GM18858 (cell line): ENCODE results near the gene ATF3.
A peak's percentile ranks its signal among the peaks of the same experiment; 100 is the strongest.
"Not testable (repeated sequence)": the region's sequence is repeated elsewhere in the genome, so short reads cannot be mapped to it uniquely, and the experiment has no call there.

Experiments
- ATAC-seq: cut with Tn5 transposase; IDR thresholded peaks from one replicate; pipeline ENCODE4 v1.9.1; 2021; ENCODE audit not compliant: unreplicated experiment

ATF3 gene

GRCh38 chr1:212649020-212649419 is 40.5 kb downstream of the ATF3 start:
- no peak for ATAC-seq

DNA sequence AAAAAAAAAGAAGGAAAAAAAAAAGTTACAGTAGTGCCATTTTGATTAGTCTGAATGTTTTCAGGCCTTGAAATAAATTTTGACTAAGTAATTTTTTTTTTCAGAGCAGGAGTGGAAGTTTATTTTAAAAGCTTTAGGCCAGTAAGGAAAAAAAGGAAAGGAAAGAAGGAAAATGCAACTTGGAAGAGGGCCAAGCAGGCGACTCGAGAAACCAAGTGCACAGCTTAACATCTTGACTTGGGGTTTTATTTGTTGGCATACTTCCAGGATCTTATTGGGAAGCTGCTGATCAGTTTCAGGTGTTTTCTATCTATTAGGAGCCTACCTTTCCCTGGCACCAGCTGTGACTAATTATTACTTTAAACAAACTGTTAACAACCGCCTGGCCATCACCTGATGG is 41.7 kb downstream of the ATF3 start:
- no peak for ATAC-seq

GRCh38 chr1:212651521-212651920 is 43.0 kb downstream of the ATF3 start:
- no peak for ATAC-seq

DNA sequence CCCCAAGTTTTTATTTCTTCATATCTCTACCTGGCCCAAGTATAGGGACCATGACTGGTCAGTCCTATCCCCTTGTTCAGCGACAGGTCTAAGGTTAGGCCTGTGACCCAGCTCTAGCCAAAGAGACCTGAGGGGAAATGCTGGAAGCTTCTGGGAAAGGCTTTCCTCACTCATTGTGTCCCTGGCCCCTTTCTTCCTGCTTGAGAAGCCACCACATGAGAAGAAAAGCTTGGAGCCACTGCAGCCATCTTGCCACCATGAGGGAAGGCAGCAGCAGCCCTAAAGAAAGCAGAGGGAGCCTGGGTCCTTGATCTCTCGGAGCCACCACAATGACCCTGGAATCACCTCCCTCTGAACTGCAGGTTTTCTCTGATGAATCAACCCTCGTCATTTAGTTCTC is 43.4 kb downstream of the ATF3 start:
- no peak for ATAC-seq

DNA sequence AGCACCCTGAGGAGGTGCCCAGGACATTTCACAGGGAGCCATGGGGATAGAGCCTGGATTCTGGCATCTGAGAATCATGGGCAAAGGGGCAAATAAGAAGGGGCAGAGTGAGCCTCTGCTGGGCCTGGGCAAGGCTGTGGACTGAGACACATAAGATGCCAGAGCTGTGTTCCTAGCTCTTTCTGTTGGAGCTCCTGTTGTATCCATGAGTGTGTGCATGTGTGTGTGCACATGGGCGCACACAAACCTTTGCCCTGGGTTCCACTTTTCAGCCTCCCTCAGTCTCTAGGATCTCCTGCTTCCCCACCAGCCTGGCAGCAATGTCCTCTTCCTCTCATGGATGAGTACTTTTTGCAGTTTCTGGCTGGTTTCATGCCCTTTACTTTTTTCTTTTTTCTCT is 44.0 kb downstream of the ATF3 start:
- no peak for ATAC-seq

DNA sequence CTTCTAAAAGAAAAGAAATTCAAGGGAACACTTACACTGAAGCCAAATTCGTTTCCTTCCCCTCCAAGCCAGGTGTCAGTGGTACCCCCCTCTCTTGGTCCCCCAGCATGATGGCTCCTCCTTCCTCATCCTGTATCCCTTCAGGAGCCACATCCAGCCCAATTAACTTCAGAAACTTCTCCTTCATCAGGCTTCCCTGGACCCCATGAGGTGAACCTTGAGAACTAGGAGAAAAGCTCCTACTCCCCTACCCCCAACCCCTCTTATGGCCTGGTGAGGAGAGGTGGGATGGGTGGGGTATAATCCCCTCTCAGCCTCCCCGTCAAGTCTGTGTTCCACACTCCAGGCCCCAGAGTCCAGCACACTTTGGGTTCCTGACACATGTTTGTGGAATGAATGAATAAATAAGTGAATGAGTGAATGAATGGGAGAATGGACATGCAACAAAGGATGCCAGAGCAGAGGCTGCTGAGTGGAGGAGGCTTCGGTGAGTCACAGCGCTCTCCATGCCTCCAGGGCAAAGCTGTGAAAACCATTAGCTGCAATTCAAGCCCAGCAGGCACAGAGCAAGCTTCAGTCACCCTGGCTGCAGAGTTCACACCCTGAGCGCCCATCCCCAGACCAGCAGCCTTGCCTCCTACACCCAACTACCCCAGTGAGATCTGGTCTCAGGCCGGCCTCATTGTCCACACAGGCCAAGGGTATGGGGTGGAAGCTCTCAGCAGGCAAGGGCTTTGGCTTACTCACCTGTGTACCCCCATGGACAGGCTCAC is 47.3 kb downstream of the ATF3 start:
- ATAC-seq = no peak

- ATAC-seq = no peak
These were observed 48.2 kb downstream of the ATF3 start for GRCh38 chr1:212656730-212657129.

- ATAC-seq = not testable (repeated sequence)
These were observed 49.7 kb downstream of the ATF3 start for GRCh38 chr1:212658250-212658649.

DNA sequence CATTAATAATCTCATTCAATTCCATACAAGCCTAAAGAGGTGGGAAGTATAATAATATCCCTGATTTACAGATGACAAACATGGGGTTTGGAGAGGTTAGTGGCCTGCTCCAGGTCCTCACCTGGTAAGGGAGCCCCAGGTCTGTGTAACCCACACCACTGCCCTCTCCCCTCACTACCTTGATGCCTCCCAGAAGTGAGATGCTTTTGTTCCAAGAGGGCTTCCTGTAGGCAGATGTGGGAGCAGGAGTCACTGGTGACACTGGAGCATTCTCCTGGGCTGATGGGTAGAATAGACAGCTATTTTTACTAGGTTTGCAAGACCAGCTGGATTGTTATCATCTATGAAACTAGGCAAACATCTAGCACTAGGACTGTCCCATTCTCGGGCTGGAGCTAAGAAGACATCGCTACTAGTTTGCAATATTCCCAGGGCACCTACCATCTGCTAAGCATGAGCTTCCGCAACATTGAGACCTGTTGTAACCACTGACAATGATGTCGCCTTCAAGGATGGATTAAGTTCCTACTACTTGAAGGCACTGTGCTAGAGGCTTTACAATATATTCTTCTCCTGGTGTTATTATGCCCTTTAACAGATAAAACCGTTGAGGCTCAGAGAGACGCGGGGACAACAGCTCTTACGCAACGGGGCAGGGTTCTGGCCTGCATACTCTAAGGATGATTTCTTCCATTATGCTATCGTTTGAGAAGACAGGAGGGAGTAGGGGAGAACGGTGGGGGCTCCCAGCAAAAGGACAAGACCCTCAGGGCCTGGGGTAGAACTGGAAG is 56.0 kb downstream of the ATF3 start:
- ATAC-seq = no peak

DNA sequence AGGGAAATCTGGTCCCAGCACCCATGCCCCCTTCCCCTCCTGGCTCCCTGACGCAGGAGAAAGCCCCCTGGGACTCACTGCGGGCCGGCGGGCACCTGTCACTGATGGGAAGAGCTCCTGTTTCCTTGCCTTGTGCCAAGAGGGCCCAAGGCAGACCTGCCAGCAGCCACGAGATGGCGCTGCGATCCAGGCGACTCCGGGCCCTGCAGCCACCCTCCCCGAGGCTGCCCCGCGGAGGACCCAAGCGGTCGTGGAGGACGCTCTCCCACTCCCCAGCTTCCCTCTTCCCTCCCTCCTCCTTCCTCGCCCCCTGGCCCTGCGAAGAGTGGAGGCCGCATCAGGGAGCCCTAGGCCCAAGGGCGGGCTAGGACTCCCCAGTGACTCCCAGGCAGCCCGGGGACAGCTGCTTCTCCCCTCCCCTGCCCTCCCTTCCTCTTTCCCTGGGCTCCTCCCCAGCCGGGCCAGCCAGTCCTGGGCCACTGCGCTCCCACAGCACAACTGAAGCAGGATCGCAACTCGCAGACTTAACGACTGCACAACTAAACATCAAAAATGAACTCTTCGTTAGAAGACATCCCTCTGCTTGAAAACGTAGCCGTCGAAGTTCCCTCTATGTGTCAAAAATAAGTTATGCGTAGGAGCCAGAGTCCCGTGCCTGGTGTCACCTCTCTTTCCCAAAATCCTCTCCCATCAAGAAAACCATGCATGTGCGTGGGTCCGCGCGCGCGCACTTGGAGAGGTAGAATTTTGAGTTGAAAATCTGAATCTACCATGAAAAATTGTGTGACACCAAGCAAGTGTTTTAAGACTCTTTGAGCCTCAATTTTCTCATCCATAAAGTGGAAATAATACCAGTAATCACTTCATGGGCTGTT is 56.9 kb downstream of the ATF3 start:
- peak; percentile 84 for ATAC-seq

DNA sequence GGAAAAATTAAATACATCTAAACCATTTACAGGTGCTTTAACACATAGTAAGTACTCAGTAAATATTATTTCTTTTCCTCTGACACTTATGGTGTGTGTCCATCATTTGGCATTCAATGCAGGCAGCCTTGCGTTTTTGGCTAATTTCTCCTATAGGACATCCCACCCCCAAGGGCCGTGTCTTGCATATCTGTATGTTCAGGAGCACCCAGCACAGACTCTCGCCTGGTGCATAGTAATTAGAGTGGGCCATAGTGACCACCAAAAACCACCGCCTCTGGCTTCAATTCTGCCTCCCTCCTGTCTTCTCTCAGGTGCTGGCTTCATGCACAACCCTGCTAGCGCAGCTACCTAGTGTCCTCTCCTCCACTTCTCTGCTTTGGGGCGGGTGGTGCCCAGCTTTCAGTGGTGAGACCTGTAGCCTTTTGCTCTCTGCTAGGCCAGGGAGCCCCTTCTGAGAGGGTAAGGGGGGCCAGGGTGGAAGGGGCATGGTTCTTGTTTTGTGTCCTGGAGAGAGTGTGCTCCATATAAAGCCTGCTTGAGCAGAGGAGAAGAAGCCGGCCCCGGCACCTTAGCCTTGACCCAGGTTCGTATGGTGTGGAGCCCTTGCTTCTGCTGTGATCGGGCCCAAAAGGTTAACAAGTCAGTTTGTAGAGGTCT is 57.7 kb downstream of the ATF3 start:
- no peak for ATAC-seq

GRCh38 chr1:212667223-212668139 is 58.9 kb downstream of the ATF3 start:
- no peak for ATAC-seq

DNA sequence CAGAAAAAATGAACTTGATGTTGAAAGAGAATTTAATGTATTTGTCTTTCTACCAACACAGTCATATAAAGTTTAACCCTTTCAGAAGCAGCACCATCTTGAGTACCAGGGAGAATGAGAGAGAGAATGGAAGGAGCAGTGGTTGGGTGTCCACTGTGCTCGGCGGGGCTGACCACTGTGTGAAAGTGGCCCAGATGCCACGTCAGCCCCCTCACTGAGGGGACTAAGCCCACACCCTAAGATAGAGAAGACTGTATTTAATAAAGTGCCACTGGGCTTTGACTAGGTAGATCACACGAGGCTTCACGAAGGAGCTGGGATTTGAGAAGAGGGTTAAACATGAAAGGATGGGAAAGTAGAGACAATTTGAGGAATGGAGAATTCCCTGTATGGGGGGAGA is 59.9 kb downstream of the ATF3 start:
- no peak for ATAC-seq

GRCh38 chr1:212669102-212669501 is 60.5 kb downstream of the ATF3 start:
- ATAC-seq = no peak

DNA sequence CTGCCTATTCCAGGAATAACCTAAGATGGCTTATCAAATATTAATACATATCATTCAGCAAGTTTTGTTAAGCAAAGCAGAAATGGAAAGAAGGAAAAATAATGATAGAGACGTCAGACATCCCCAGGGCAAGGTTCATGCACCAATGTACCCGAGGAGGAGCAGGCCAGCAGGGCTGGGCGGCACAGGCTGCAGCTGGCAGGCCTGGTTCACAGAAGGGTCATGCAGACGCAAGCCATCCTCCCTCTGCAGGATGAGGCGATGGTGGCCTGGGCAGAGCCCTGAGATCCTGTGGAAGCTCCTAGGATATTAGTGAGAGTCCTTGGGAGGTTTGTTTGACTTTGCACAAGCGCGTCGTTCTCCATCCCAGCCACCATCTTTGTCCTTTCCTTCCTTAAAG is 61.0 kb downstream of the ATF3 start:
- no peak for ATAC-seq

- no peak for ATAC-seq
These were observed 61.7 kb downstream of the ATF3 start for GRCh38 chr1:212670301-212670700.
